K562 (cell line): ENCODE data around the gene FAM234A. TPM values are rescaled to one million over a fixed set of nuclear protein-coding genes. Genes with fewer than 3 reads are reported as not detected.

Experiments used
- ATAC-seq: fragments of 200-7000 bp; cut with Tn5 transposase; 3 replicates; pipeline ENCODE4 v1.9.1; 2020; ENCODE audit warnings: moderate library complexity
- BruUV-seq: library from RNA; stranded (reverse); fragments of 400-500 nt; replicated peaks from 2 replicates; lab custom pipeline; 2021; lab: Mats Ljungman, UMichigan
- CTCF ChIA-PET: fragments of 300-600 bp; formaldehyde crosslinking; extraction: SDS; loops from one replicate; lab custom pipeline; 2021; ENCODE audit warnings: low intra/inter-chr PET ratio; lab: Yijun Ruan, JAX
- POLR2A ChIA-PET: fragments of 300-600, 350-650 bp; sonication (Branson Sonifier 250); formaldehyde crosslinking; extraction: SDS; loops from one replicate; lab custom pipeline; 2021; ENCODE audit warnings: antibody characterized with exemption, inconsistent platforms; lab: Yijun Ruan, JAX
- DNase-seq, 4 experiments: peaks; one replicate each; pipeline versions ENCODE4 v3.0.0 to v3.0.0-alpha.2; 2011 to 2018; ENCODE audit warnings: low spot score in 3 of 4, mixed read lengths in 3 of 4; ENCODE audit errors: extremely low read depth in 1 of 4
- FAIRE-seq: peaks from 2 replicates; lab custom pipeline; 2011; peaks lifted over from hg19 to GRCh38; lab: Jason Lieb, UNC
- H2AFZ ChIP-seq: 2 replicates; pipeline ENCODE4 v1.6.0; 2011; ENCODE audit warnings: low read depth, low read length, control low read depth, inconsistent platforms
- H3K27ac ChIP-seq: fragments of 200-600 bp; 3 replicates; pipeline ENCODE4 v1.8.0; 2011; ENCODE audit warnings: low read depth, mild to moderate bottlenecking, control low read depth, inconsistent platforms, low read length, moderate library complexity, mixed read lengths; ENCODE audit errors: extremely low read depth
- H3K27me3 ChIP-seq, 2 experiments: fragments of 300-600 bp in 1 of 2; 2 replicates in 1 of 2; 3 replicates in 1 of 2; pipeline versions ENCODE4 v1.6.0 to v1.8.0; 2011; ENCODE audit warnings: inconsistent platforms in 2 of 2, low read length in 2 of 2, mild to moderate bottlenecking in 1 of 2, mixed read lengths in 1 of 2, moderate library complexity in 1 of 2; ENCODE audit not compliant: control insufficient read depth in 2 of 2, insufficient read depth in 2 of 2
- H3K36me3 ChIP-seq: fragments of 300-600 bp; 3 replicates; pipeline ENCODE4 v1.8.0; 2011; ENCODE audit warnings: mild to moderate bottlenecking, low read length, inconsistent platforms; ENCODE audit not compliant: control insufficient read depth, insufficient read depth
- H3K4me1 ChIP-seq, 2 experiments: fragments of 200-600 bp in 1 of 2; replicated peaks in 1 of 2; 2 replicates in 1 of 2; 3 replicates in 1 of 2; pipeline versions ENCODE4 v1.5.1 to v1.8.0; 2011; ENCODE audit warnings: inconsistent platforms in 2 of 2, low read length in 2 of 2, mild to moderate bottlenecking in 1 of 2, mixed read lengths in 1 of 2, moderate library complexity in 1 of 2; ENCODE audit not compliant: control insufficient read depth in 2 of 2, insufficient read depth in 2 of 2
- H3K4me2 ChIP-seq: 2 replicates; pipeline ENCODE4 v1.6.1; 2011; ENCODE audit warnings: low read length, control low read depth, inconsistent platforms, mixed read lengths; ENCODE audit not compliant: insufficient read depth
- H3K4me3 ChIP-seq: fragments of 200-600 bp; sonication (generic), shearing (Covaris generic); 2 replicates; pipeline ENCODE4 v1.5.1; 2016; ENCODE audit warnings: control low read depth, inconsistent platforms
- H3K79me2 ChIP-seq: fragments of 200-600 bp; 3 replicates; pipeline ENCODE4 v1.8.0; 2011; ENCODE audit warnings: low read length, inconsistent platforms; ENCODE audit not compliant: control insufficient read depth, insufficient read depth
- H3K9ac ChIP-seq, 2 experiments: 2 replicates each; pipeline versions ENCODE4 v1.6.0 to v1.6.1; 2011; ENCODE audit warnings: low read depth in 2 of 2, low read length in 2 of 2, control low read depth in 1 of 2, inconsistent platforms in 1 of 2, mild to moderate bottlenecking in 1 of 2, mixed read lengths in 1 of 2; ENCODE audit not compliant: insufficient read depth in 1 of 2
- H3K9me1 ChIP-seq: one replicate; pipeline ENCODE4 v1.6.0; 2011; ENCODE audit warnings: inconsistent platforms, mild to moderate bottlenecking, low read length, moderate library complexity; ENCODE audit not compliant: control insufficient read depth, insufficient read depth
- H3K9me3 ChIP-seq: replicated peaks from 2 replicates; pipeline ENCODE4 v1.5.1; 2011; ENCODE audit warnings: low read depth, low read length, inconsistent platforms; ENCODE audit not compliant: control insufficient read depth, insufficient read depth
- H4K20me1 ChIP-seq: replicated peaks from 2 replicates; pipeline ENCODE4 v1.6.1; 2011; ENCODE audit warnings: low read length, inconsistent platforms, mixed read lengths; ENCODE audit not compliant: control insufficient read depth, insufficient read depth
- ATF7 ChIP-seq: fragments of 450-650 bp; IDR thresholded peaks from 2 replicates; pipeline ENCODE4 v1.7.1; 2014; ENCODE audit warnings: mild to moderate bottlenecking, moderate library complexity
- NFIC ChIP-seq: fragments of 450-650 bp; IDR thresholded peaks from 2 replicates; pipeline ENCODE4 v1.6.1; 2017; ENCODE audit warnings: mild to moderate bottlenecking, inconsistent platforms
- NFYB ChIP-seq: IDR thresholded peaks from 2 replicates; pipeline ENCODE4 v1.6.1; 2011; ENCODE audit warnings: mild to moderate bottlenecking, moderate library complexity; ENCODE audit not compliant: insufficient read length; ENCODE audit errors: extremely low read depth
- RERE ChIP-seq: sonication (generic); formaldehyde crosslinking; IDR thresholded peaks from 2 replicates; pipeline ENCODE4 v1.8.0; 2023; ENCODE audit warnings: missing genetic modification reagents, mild to moderate bottlenecking, borderline replicate concordance
- TSC22D4 ChIP-seq: fragments of 450-650 bp; IDR thresholded peaks from 2 replicates; pipeline ENCODE4 v1.6.1; 2016; ENCODE audit warnings: missing genetic modification characterization, missing biosample characterization, control low read depth
- ZBTB11 ChIP-seq, 3 experiments: fragments of 200-800 bp in 1 of 3; fragments of 250-450 bp in 1 of 3; fragments of 450-650 bp in 1 of 3; sonication (Bioruptor Pico) in 1 of 3; sonication (Bioruptor generic) in 1 of 3; formaldehyde crosslinking in 1 of 3; IDR thresholded peaks; 2 replicates each; pipeline versions ENCODE4 v1.6.1 to v1.8.0; 2016 to 2022; ENCODE audit warnings: mild to moderate bottlenecking in 2 of 3, missing genetic modification characterization in 2 of 3, missing compliant biosample characterization in 1 of 3, moderate library complexity in 1 of 3
- ZFP1 ChIP-seq: fragments of 450-650 bp; formaldehyde crosslinking; IDR thresholded peaks from 2 replicates; pipeline ENCODE4 v1.4.0; 2020; ENCODE audit warnings: mild to moderate bottlenecking, mixed read lengths
- ZNF146 ChIP-seq: IDR thresholded peaks from one replicate; pipeline ENCODE4 v1.6.1; 2018; ENCODE audit warnings: missing compliant biosample characterization; ENCODE audit not compliant: unreplicated experiment
- ZNF175 ChIP-seq: fragments of 200-800 bp; sonication (Bioruptor generic); IDR thresholded peaks from 2 replicates; pipeline ENCODE4 v1.6.1; 2016; ENCODE audit warnings: low read depth, mild to moderate bottlenecking, missing genetic modification characterization, missing compliant biosample characterization
- ZNF253 ChIP-seq: fragments of 250-450 bp; sonication (Bioruptor Pico); conservative IDR thresholded peaks from 2 replicates; pipeline ENCODE4 v1.6.1; 2021; ENCODE audit warnings: mild to moderate bottlenecking
- ZNF431 ChIP-seq: sonication (generic); formaldehyde crosslinking; IDR thresholded peaks from 2 replicates; pipeline ENCODE4 v1.8.0; 2022; ENCODE audit warnings: mild to moderate bottlenecking, missing genetic modification reagents
- WGBS: fragments of 100-300 bp; shearing (Covaris generic); methylation state at CpG from one replicate; pipeline ENCODE4 v1.1.6; 2016; ENCODE audit warnings: low coverage, mixed read lengths; ENCODE audit not compliant: insufficient coverage; ENCODE audit errors: missing lambda C conversion rate; 5-methylcytosine and 5-hydroxymethylcytosine counted together
- in situ Hi-C: fragments of 300-500 bp; cut with MboI; formaldehyde crosslinking; loops from 4 replicates; pipeline ENCODE4 v1.15.0; 2018; ENCODE audit warnings: inconsistent platforms, mixed read lengths
- intact Hi-C: fragments of 100-400 bp; cut with micrococcal nuclease; formaldehyde crosslinking; loops from 2 replicates; pipeline ENCODE4 v1.14.2; 2022
- polyA plus RNA-seq, 8 experiments: library from polyadenylated mRNA; depleted of rRNA in 4 of 8; stranded (reverse) in 5 of 8; unstranded in 3 of 8; fragments of >200 nt; fragmentation: Nextera tagmentation in 2 of 8; fragmentation: Illumina TruSeq in 1 of 8; extraction: Ambion mirVana in 2 of 8; extraction: Trizol in 1 of 8; gene quantifications; 2 replicates each; pipeline versions ENCODE4 v1.2.1 to v1.2.3, GENCODE V29; 2011 to 2014; ENCODE audit warnings: inconsistent platforms in 1 of 8, missing spikeins in 1 of 8
- total RNA-seq, 7 experiments: library from RNA; depleted of rRNA in 6 of 7; stranded (reverse); fragments of >200 nt in 6 of 7; fragmentation: Illumina TruSeq in 2 of 7; extraction: Trizol in 2 of 7; gene quantifications; 2 replicates each; pipeline versions ENCODE4 v1.2.1 to v1.2.3, GENCODE V29; 2011 to 2021; ENCODE audit warnings: low replicate concordance in 1 of 7

The FAM234A gene
- total and polyA plus RNA-seq, 9 of the 15 experiments (the other 6 are each of a cell fraction or from before 2014, with no cell fraction given), result 1.0 to 47.9 (median 15.0) TPM

GRCh38 chr16:185213-185612 is 49.4 kb upstream of the FAM234A start (continued):
- TF ChIP-seq RERE (CRISPR knock-in tag), result no peak

- 86% methylated on average over 9 of the region's 11 CpGs for WGBS
- TF ChIP-seq ZNF146 (CRISPR knock-in tag) (no peak), ZBTB11 (CRISPR knock-in tag; IDR thresholded peaks at IDR 0.05) (no peak), ATF7 (no peak), ZFP1 (no peak), NFYB (no peak), ZNF175 (CRISPR knock-in tag) (no peak), TSC22D4 (tag) (no peak), NFIC (no peak), ZNF431 (CRISPR knock-in tag) (no peak), ZNF253 (no peak)
Observed at GRCh38 chr16:185691-186090, 48.9 kb upstream of the FAM234A start.

More at GRCh38 chr16:185691-186090, 48.9 kb upstream of the FAM234A start:
- in situ Hi-C loops, result no loop called here
- peaks cover 3% of the 10 kb centered on the region for H3K9me1 ChIP-seq
- peaks cover 2% of the 10 kb centered on the region; the same call in 1 of the 2 replicates for H3K9me3 ChIP-seq
- intact Hi-C loops, result no loop called here
- H2AFZ ChIP-seq, result no peak overlapping the region
- FAIRE-seq (no peak), ATAC-seq (no peak), DNase-seq (no peak)
- ChIA-PET CTCF (no interaction called here), POLR2A (interaction anchor here (0.6 to 1.3 kb wide), 4 partner anchors 17 to 133 kb away, joined by 3 read pairs; partner anchors contain the start of gene POLR3K)
- H4K20me1 ChIP-seq, result 0 out of 2 replicates have a peak, but pooled peaks cover 6% of the 10 kb centered on the region
- H3K4me3 ChIP-seq, result no peak overlapping the region
- H3K36me3 ChIP-seq, result peaks cover 51% of the 10 kb centered on the region
- peaks cover 12% of the 10 kb centered on the region for H3K79me2 ChIP-seq
- H3K4me2 ChIP-seq, result no peak overlapping the region
- peaks cover 9 to 41% of the 10 kb centered on the region in 2 experiments; a peak in 4 of 5 replicates for H3K4me1 ChIP-seq
- H3K27me3 ChIP-seq, result no peaks in the 10 kb centered on the region
- no peak overlapping the region for H3K27ac ChIP-seq
- BruUV-seq, result no TSS peak
- H3K9ac ChIP-seq, result 0 out of 4 replicates have a peak overlapping the region, but pooled peaks of 1 of the 2 experiments have one; percentile 36
